Stimulated activated CD4-positive, alpha-beta T cell treated with anti-CD3 and anti-CD28 coated beads, TNF-alpha, amount 100 ng/mL, for 4 hours (primary cell): ENCODE data around the gene CCDC180.
"Not testable (repeated sequence)": the region's sequence is repeated elsewhere in the genome, so short reads cannot be mapped to it uniquely, and the experiment has no call there.

ENCODE experiments used
- DNase-seq, 3 experiments: peaks; one replicate each; pipeline ENCODE4 v3.0.0-alpha.2; 2020; ENCODE audit warnings: low read depth in 3 of 3

The CCDC180 gene

DNA sequence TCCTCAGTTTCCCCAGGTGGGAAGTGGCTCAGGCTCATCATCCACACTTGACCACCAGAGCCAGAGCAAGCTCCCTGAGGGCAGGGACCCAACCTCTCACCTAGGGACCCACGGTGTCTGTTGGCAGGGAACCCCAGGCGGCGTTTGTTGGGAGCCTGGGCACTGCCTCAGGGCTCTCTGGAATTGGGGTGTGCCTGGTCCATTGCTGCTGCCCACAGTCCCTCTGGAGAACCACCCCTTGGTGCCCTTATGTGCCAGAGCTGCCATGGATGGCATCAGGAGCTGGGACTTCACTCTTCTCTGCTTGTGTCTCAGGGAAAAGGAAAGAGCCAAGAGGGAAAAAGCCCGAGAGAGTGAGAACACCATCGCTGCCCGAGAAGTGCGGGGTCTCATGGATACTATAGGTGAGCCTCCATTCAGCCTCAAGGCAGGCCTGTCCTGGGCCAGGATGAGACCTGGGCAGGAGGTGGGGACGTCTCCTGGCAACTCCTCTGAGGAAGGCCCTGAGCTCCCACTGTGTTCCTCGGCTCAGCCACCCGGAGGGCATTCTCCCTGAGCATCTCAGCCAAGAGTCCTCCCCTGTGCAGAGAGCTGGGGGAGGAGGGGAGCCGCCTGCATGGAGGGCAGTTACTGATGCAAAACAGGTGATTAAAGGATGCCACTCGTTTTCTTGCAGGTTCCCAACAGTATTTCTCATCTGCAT is 4.5 kb downstream of the CCDC180 start:
- DNase-seq: no peak

DNA sequence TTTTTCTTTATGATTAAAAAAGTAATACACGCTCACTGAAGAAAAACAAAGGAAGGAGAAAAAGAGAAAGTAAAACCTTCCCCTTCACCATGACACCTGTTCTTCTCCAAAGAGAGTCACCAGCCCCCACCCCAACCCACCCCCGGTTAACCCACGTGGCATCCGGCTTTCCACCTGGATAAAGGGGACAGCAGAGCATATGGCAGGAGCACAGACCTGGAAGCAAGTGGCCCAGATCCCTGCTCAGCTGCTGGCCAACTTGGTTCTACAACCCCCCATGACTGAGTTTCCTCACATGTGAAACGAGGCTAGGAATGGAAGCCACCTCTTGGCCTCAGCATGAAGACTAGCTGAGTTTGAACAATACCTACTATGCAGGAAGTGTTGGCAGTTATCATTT is 5.1 kb downstream of the CCDC180 start:
- DNase-seq: no peak

DNA sequence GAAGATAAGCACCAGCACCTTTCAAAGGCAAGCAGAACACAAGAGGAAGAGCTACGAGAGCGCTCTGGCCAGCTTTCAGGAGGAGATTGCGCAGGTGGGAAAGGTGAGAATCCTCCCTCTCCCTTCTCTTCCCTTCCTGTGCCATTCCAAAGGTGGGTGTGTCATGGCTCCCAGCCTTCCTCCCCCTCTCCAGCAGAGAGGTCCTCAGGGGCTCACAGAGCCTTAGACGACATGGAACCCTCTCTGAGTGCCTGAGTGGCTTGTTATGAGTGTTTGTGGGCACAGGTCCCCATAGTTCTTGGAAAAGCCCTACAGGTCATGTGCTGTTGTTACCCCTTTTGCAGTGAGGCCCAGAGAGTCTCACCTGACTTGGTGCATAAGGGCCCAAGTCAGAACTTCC is 5.8 kb downstream of the CCDC180 start:
- DNase-seq: no peak

DNA sequence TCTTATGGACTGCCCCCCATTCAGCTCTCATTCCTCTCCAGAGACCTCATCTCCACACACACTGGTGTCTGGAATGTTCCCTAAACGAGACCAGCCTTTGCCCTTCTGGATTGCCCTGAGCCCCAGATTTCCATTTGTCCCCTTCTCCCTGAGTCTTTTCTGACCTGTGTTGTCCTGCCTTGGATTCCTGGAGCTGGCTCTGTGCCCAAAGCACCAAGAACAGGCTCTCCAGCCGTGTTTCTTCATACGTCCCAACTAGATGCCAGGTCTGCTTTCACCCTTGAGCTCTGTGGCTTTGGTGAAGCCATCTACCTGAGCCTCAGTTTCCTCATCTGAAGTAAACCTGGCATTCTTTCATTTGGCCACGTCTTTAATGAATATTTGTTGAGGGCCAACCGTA is 6.3 kb downstream of the CCDC180 start:
- no peak for DNase-seq

DNA sequence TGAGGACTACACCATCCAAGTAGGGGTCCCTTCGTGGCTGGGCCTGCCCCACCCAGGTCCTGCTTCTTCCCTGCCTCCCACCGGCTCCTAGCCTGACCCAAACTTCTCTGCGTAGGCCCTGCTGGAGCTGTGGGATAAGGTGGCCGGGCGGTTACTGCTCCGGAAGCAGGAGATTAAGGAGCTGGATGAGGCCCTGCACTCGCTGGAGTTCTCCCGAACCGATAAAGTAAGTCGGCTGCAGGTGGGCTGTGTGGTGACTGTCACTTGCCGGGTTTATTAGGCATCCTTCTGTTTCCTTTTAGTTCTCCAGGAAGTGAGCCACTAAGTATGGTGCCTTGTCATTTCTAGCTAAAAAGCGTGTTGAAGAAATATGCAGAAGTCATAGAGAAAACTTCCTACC is 7.0 kb downstream of the CCDC180 start:
- no peak for DNase-seq

DNA sequence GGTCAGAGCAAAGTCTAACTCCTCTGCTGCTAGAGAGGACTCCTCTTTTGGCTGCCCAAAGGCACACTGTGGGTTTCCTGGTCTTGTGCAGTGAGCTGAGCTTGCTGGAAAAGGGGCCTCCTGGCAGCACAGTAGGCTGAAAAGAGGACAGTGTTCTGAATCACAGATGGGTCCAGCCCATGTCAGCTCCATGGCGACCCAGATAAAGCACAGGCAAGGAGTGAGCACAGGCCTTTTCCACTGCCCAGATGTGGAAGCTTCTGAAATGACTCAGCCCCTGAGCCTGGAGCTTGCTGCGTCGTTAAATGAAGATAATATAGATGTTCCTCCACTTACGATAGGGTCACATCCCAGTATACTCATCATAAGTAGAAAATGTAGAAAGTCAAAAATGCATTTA is 8.1 kb downstream of the CCDC180 start:
- no peak for DNase-seq

DNA sequence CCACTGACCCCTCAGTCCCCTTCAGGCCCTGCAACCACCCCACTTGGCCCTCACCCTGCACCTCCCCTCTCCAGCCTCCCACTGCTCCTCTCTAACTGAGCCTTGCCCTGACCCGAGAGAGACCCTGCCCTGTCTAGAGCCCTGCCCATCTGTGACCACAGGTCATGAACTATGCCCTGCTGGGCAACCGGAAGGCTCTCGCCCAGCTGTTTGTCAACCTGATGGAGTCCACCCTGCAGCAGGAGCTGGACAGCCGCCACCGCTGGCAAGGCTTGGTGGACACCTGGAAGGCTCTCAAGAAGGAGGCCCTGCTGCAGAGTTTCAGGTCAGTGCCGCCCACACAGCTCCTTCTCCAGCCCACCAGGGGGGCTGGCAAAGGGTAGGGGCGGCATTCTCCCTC is 9.4 kb downstream of the CCDC180 start:
- DNase-seq: no peak

DNA sequence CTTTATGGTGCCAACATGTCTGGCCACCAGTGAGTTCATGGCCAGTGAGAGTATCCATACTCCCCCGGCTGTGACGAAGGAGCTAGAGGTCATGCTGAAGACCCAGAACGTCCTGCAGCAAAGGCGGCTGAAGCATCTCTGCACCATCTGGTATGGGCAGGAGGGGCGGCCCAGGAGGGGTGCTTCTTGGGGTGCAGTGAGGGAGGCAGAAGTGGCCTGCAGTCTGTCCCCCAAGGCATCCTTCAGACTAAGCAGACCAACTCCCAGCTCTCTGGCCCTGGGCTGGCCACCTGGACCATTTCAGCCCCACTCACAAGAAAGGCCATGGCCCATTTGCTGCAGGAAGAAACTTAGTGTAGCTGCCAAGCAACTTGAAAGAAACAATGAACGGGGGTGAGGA is 11.0 kb downstream of the CCDC180 start:
- no peak for DNase-seq

DNA sequence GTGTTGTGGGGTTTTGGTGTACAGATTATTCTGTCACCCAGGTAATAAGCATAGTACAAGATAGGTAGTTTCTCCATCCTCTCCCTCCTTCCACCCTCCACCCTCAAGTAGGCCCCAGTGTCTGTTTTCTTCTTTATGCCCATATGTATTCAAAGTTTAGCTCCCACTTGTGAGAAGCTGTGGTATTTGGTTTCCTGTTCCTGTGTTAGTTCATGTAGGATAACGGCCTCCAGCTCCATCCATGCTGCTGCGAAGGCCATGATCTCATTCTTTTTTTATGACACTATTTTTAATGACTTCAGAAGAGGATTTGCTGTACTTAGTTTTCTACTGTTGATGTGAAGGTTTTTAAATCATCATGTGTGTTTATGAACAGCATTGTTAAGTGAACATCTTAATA is 11.9 kb downstream of the CCDC180 start:
- no peak for DNase-seq

DNA sequence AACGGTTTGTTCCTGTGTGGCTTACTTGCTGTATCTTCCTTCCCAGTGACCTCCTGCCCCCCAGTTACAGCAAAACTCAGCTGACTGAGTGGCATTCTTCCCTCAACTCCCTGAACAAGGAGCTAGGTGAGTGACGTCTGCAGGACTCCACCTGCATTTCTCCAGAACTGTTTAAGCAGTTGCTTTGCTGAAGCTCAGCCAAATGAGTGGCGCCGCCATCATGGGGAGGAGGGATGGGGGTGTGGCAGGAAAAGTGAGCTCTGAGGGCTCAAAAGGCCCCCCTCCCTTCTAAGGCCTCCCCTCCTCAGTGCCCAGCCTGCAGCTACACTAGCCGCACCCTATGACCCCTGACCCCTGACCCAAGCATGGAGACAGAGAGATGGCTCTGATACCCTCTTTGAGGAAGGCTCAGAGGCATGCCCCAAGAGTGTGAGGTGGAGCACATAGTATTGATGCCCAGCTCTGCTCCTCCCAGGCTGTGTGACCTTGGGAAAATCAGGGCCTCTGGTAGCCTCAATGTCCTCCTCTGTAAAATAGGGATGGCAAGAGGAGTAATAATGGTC is 12.7 kb downstream of the CCDC180 start:
- DNase-seq: no peak

DNA sequence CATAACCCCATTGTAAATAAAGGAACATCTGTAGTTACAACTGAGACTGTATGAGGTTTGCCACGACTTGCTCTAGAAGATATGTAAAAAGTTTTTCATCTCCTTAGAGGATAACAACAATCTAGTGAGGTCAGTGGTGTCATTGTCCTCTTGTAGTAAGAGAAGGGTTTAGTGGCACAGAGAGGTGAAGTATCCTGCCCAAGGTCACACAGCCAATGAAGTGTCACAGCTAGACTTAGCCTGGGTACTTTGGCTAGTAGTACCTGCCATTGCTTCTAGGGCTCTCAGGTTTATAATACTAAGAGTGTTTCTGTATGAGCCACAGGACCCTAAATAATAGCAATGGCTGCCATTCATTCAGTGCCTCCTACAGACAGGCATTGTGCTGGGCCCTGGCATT is 13.8 kb downstream of the CCDC180 start:
- DNase-seq: no peak

DNA sequence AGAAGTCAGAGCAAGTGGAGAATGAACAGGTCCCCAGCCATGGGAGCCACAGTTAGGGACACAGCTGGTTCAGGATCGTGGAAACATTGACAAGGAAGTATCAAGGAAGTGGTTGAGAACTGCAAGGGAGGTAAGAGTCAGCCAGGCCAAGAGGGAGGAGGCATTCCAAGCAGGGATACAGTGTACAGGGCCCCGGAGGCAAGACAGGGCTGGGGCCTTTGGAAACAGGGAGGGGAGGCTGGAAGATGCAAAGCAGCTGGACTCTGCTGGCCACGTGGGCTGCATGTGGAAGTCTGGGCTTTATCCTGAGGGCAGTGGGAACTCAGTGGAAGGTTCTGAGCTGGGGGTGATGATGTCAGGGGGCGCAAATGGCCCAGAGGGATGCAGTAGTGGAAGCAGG is 14.2 kb downstream of the CCDC180 start:
- DNase-seq: no peak

DNA sequence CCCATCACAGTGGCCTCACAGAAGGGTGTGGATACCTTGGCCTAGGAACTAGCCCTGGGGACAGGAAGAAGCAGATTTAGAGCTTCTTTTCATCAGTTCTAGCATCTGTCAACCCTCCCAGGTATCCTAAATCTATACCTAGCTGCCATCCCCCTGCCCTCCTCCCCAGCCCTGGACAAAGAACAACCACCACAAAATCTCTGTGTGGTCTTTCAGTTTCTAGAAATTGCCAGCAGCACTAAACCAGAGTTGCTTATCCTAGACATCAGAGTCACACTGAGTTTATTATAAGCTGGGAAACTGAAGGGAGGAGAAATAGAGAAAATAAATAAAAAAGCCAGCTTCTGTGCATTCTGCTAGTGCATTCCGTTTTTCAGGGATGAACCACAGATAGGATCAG is 14.6 kb downstream of the CCDC180 start:
- DNase-seq: no peak

DNA sequence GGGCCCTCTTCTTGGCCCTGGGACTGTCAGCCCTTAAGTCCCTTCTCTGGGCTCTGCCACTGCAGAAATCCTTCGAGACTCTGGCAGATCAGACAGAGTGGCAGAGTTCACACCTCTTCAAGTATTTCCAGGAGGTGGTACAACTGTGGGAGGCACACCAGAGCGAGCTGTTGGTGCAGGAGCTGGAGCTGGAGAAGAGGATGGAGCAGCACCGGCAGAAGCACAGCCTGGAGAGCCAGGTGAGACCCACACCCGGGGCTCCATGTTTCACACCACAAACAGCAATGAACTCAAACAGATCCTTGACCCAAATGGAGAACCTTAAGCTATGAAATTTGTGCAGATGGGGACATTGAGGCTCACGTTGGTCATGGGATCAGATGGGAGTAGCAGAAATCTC is 17.5 kb downstream of the CCDC180 start:
- no peak for DNase-seq

DNA sequence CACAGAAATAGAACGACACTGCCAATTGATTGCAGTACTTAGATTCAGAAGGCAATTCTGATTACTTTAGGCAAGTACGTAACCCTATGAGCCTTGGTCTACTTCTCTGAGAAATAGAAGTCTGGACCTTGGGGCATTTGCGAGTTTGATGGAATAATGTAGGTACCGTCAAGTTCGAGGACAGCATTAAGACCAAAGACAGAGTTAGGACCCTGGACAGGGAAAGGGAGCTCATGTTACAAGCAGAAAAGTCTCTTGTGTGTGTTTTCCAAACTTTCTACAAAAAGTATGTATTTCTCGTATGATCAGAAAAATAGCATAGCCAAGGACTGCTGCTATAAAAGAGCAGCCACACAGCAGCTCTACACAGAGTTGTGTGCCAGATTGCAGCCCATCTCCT is 20.1 kb downstream of the CCDC180 start:
- no peak for DNase-seq

DNA sequence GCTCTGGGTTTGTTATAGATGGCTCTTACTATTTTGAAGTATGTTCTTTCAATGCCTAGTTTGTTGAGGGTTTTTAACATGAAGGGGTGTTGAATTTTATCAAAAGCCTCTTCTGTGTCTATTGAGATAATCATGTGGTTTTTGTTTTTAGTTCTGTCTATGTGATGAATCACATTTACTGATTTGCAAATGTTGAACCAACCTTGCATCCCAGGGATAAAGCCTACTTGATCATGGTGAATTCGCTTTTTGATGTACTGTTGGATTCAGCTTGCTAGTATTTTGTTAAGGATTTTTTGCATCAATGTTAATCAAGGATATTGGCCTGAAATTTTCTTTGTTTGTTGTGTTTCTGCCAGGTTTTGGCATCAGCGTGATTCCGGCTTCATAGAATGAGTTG is 25.5 kb downstream of the CCDC180 start:
- no peak for DNase-seq

DNA sequence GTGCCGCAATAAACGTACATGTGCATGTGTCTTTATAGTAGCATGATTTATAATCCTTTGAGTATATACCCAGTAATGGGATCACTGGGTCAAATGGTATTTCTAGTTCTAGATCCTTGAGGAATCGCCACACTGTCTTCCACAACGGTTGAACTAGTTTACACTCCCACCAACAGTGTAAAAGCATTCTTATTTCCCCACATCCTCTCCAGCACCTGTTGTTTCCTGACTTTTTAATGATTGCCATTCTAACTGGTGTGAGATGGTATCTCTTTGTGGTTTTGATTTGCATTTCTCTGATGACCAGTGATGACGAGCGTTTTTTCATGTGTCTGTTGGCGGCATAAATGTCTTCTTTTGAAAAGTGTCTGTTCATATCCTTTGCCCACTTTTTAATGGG is 28.2 kb downstream of the CCDC180 start:
- DNase-seq: not testable (repeated sequence)

DNA sequence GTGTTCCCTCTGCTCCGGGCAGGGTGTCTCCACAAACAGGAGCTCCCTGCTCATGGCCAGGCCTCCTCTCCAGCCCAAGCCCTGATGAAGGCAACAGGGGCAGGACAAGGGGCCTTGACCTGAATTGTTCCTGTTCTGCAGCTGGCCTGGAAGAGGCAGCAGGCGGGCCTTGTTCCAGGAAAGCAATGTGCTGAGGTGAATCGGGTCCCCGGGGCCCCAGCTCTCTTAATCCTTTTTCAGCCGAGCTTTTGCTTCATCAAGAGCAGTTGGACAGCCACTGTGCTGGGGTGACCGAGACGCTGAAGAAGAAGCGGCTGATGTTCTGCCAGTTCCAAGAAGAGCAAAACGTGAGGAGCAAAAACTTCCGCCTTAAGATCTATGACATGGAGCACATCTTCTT is 41.4 kb downstream of the CCDC180 start:
- DNase-seq: no peak

DNA sequence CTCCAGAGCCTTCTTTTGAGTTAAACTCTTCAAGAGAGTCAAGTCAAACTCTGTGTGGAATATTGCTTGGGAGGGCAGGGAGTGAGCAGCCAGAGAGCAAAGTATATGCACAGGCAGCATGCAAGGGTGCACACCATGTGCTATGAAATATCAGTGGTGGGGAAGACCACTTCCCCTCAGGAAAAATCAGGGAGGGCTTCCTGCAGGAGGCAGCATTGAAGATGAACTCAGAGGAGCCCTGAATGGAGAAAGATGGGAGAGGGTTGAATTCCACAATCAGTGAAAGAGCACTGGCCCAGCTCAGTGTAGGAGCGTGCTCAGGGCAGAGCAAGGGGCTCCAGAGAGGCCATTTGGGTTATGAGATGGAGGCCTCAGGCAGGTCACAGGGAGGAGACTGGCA is 41.9 kb downstream of the CCDC180 start:
- DNase-seq: no peak

DNA sequence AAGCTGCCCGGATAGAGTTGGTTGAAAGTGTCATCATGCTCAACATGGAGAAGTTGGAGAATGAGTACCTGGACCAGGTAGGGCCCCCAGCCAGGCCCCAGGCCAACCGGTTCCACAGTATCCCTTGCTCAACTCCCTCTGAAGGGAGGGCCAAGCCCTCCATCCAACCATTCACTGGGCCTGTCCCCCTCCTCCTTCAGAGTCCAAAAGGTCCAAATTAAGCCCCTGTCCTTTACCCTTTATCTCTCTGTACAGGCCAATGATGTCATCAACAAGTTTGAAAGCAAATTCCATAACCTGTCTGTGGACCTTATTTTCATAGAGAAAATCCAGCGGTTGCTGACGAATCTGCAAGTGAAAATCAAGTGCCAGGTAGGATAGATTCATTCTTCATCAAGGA is 47.2 kb downstream of the CCDC180 start:
- no peak for DNase-seq

DNA sequence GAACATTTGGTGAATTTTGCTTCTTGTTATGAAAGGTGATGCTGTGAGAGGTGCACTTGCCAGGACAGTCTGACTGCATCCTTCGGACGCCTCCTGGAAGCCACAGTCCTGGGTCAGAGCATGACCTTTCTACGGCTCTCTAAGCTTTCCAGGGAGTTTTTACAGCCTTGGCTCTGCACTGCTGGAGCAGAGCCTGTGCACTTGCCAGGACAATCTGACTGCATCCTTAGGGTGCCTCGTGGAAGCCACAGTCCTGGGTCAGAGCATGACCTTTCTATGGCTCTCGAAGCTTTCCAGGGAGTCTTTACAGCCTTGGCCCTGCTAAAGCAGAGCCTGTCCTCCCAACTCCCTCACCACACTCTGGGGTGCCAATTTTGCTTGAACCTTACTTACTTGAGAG is 49.6 kb downstream of the CCDC180 start:
- no peak for DNase-seq
